HTERT RPE-1 (cell line): ENCODE measurements around the gene RAB23.
"Not testable (repeated sequence)": the region's sequence is repeated elsewhere in the genome, so short reads cannot be mapped to it uniquely, and the experiment has no call there.

ENCODE experiments used
- in situ Hi-C: fragments of 300-500 bp; cut with MboI; formaldehyde crosslinking; loops from 4 replicates; pipeline ENCODE4 v1.14.3; 2020; ENCODE audit warnings: low sequenced_read_pairs

Gene RAB23

DNA sequence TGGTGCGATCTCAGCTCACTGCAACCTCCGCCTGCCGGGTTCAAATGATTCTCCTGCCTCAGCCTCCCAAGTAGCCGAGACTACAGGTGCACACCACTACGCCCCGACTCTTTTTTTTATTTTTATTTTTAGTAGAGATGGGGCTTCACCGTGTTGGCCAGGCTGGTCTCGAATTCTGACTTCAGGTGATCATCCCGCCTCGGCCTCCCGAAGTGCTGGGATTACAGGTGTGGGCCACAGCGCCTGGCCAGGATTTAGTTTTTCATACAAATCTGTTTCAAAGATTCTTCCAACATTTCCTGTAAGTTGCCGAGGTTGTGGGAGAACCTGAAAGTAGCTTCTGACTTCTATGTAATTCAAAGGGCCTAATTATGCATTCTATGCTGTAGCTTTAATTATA, 21.4 kb upstream of the RAB23 start:
- in situ Hi-C loops: not testable (repeated sequence)

GRCh38 chr6:57242505-57242904, 20.4 kb upstream of the RAB23 start:
- in situ Hi-C loops: no loop called here

- in situ Hi-C loops: no loop called here
Measured at GRCh38 chr6:57226221-57226620, 4.1 kb upstream of the RAB23 start.

- in situ Hi-C loops: no loop called here
Measured at GRCh38 chr6:57224769-57225515, 2.8 kb upstream of the RAB23 start.

DNA sequence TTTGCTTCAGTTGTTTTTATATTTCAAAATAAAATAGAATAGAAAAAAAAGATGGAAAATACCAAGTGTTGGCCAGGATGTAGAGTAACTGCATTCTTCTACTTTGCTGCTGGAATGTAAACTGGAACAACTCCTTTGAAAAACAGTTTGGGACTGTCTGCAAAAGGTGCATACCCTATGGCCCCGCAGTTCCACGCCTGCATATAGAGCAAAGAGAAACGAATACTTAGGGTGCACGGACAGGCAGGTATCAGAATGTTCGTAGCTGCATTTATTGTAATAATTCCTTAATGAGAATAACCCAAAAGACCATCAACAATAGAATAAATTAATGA, 603 bp upstream of the RAB23 start:
- in situ Hi-C loops: no loop called here

- in situ Hi-C loops: no loop called here
Measured at GRCh38 chr6:57221191-57221935, 744 bp downstream of the RAB23 start.

DNA sequence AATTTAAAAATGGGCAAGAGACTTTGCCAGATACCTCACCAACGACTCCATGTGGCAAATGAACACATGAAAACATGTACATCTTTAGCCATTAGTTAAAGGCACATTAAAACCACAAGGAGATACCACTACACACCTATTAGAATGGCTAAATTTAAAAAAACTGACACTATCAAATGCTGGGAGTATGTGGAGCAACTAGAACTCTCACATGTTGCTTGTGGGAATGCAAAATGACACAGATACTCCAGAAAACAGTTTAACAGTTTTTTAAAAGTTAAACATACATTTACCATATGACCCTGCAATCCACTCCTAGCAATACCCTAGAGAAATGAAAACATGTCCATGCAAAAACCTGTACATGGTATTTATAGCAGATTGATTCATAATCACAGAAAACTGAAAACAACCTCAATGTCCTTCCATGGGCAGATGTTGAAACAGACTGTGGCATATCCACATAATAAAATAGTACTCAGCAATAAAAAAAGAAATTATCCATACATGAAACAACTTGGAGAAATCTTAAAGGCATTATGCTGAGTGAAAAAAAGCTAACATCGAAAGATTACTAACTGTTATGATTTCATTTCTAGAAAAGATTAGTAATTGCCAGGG, 1.9 kb downstream of the RAB23 start:
- in situ Hi-C loops: no loop called here

GRCh38 chr6:57217270-57217669, 4.8 kb downstream of the RAB23 start:
- in situ Hi-C loops: no loop called here

GRCh38 chr6:57216235-57217101, 5.6 kb downstream of the RAB23 start:
- in situ Hi-C loops: no loop called here

GRCh38 chr6:57215260-57215659, 6.8 kb downstream of the RAB23 start:
- in situ Hi-C loops: no loop called here

GRCh38 chr6:57210060-57210459, 12.0 kb downstream of the RAB23 start:
- in situ Hi-C loops: no loop called here

- in situ Hi-C loops: no loop called here
Measured at GRCh38 chr6:57209030-57209429, 13.1 kb downstream of the RAB23 start.

DNA sequence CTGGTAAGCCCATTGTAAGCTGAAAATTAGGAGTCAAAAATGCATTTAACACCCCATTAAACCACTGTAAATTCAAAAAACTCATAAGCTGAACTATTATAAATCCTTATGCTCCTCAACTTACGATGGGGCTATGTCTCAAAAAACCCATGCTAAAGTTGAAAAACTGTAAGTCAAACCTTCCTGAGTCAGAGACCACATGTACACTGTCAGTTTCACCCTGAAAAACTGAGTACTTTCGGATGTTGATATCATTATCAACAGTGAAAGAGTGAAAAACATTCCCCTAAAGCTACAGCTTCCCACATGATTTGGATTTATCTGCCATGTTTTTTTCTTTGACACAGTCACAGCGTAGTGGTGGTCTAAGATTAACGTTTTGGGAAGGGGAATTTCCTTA, 14.2 kb downstream of the RAB23 start:
- in situ Hi-C loops: no loop called here

DNA sequence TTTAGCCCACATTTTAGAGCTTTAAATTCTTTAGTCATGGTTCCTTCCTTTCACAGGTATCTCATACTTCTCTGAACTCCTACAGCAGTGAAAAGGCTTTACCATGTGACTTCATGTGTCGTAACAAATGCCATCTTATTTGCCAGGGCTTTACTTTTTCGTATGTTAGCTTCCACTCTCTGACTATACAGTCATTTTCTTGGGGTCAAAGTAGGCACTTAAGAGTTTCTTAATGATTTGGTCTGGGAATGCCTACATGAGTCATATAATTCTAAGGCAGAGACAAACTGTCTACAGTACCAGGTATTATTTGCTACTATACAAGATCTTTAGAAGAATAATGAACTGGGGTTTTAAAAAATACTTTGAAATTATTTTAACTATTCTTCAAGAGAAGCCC, 15.0 kb downstream of the RAB23 start:
- in situ Hi-C loops: no loop called here

DNA sequence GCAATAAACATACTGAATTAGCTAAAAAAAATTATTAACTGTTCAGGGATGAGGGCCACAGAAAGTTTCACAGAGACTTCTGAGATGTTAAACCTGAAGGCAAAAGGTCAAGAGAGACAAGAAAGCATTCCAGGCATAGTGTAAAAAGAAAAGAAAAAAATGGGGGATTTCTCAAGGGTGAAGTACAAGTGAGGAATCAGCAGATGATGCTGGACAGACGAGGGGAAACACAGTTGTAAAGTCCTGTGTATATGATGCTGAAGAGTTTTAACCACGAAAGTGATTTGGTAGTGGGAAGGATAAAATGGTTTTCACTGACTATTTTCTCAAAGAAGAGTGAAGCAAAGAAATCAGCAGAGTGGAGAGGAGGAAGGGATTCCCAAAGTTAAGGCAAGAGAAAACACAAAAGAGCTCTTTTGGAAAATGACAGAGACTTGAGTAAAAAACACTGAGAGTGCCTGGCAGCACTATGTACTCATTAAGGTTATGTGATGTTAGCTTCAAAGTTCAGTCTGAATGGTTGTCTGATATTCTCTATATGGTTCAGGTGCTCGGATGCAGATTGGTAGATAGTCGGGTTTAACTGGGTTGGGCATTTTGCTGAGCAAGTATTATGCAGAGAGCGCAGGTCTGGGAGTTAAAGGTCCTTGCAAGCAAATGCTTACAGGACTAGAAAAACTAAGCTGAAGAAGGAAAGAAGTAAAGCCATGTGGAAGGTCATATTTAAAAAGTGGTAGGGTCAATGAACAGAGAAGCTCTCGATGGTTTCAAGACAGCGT, 16.4 kb downstream of the RAB23 start:
- in situ Hi-C loops: no loop called here

DNA sequence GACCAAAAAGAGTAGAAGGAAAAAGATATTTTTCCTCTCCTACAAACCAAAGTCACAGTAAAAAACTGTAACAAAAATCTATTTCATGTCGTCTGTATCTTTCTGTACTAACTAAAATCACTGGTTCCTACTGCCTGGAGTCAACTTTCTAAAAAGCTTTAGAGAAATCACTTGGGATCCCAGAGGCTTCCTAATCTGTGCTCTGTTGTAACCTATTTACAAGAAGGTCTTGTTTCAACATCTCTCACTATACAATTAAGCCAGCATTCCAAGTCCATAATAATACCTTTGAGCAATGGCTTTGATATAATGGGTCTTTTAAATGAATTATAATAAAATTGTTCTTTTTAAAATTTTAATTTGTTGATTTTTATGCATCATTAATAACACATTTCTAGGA, 20.4 kb downstream of the RAB23 start:
- in situ Hi-C loops: no loop called here

DNA sequence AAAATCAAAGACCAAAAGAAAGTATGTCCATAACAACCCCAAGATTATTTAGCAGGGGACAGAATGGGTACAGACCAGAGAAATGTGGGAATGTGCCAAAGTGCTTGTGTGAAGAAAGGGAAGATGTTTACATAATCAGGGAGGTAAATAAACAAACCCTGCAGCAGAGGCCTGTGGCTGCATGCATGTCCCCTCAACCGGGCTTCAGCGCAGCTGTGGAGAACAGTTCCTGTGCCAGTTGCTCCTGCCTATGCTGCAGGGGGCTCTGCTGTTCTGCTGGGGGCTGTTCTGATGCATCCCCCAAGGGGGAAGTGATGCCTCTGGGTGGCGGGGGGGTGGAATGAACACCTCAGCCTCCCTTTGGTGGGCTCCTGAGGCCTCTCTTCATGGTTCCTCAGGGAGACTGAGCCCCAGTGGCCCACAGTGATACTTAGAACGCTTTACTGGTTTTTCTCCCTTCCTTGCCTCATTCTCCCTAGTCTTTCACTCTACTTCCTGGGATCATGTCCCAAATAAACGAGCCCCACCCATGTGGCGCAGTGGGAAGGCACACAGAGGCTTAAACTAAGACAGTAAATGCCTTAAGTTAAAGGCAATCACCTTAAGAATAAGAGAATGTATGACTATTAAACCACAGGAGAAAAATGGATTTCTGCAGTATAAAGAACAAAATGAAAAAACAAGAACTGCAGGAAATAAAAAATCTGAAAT, 23.0 kb downstream of the RAB23 start:
- in situ Hi-C loops: no loop called here

GRCh38 chr6:57195457-57195856, 26.6 kb downstream of the RAB23 start:
- in situ Hi-C loops: no loop called here

DNA sequence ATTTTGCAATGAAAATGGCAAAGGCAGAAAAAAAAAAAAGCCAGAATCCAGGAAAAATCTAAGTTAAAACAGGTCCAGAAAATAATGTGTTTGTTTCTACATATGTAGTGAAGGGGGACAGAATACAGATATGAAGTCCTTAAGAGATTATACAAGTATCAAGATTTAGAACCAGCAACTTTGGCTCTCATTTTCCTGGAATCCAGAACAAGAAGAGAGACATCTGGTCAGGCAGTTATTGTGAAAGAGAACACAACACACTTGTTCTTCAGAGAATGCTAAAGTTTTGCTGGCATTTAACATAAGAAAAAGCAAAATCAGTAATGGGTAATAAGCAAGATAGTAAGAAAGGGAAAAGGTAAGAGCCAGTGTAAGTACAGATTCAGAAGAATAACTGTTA, 28.9 kb downstream of the RAB23 start:
- in situ Hi-C loops: no loop called here

DNA sequence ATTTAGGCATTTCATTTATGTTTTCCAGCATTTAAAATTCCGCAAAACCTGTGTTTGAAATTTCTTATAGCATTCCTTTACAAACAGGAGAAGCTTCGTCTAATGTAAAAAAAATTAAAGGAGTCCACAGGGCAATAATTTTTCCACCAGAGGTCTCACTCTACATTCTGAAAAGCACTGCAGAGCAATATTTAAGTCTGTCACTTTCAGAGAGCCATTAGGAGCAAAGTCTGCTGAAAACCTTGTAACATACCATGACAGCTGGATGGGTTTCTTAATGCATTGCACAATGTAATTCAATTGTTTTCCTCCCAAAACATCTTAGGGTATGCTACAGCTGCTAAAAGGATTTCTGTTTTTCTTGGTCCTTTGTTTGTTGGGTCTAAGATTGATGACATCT, 32.0 kb downstream of the RAB23 start:
- in situ Hi-C loops: no loop called here
